Chondrocyte (in vitro differentiated cells): ENCODE measurements around the gene NPC1. TPM values are rescaled to one million over a fixed set of nuclear protein-coding genes. Genes with fewer than 3 reads are reported as not detected.

Experiments
- DNase-seq: peaks from one replicate; pipeline ENCODE4 v3.0.0; 2021; ENCODE audit warnings: mixed read lengths, low spot score
- H3K27ac Mint-ChIP-seq: one replicate; pipeline ENCODE4 v1.8.0; 2021; ENCODE audit warnings: mild to moderate bottlenecking, moderate library complexity, mixed read lengths; ENCODE audit not compliant: unreplicated experiment
- H3K27me3 Mint-ChIP-seq: 2 replicates; pipeline ENCODE4 v1.8.0; 2021; ENCODE audit warnings: low read depth, mixed read lengths
- H3K36me3 Mint-ChIP-seq: 2 replicates; pipeline ENCODE4 v1.8.0; 2021; ENCODE audit warnings: low read depth, mixed read lengths
- H3K4me1 Mint-ChIP-seq: 2 replicates; pipeline ENCODE4 v1.8.0; 2021; ENCODE audit warnings: low read depth, mild to moderate bottlenecking, mixed read lengths
- H3K4me3 Mint-ChIP-seq: one replicate; pipeline ENCODE4 v1.8.0; 2021; ENCODE audit warnings: mild to moderate bottlenecking, moderate library complexity, mixed read lengths; ENCODE audit not compliant: unreplicated experiment
- H3K9me3 Mint-ChIP-seq: 2 replicates; pipeline ENCODE4 v1.8.0; 2021; ENCODE audit warnings: low read depth, mixed read lengths
- CTCF ChIP-seq: fragments of 200-600 bp; sonication (generic); IDR thresholded peaks from 2 replicates; pipeline ENCODE4 v1.5.0; 2021; ENCODE audit warnings: antibody characterized with exemption, mild to moderate bottlenecking, moderate library complexity
- total RNA-seq: library from RNA; stranded (reverse); gene quantifications from 3 replicates; pipeline ENCODE4 v1.2.1, GENCODE V29; 2021

Gene NPC1
- total RNA-seq, 1 donor from 2014 or later, result 48.2 TPM

DNA sequence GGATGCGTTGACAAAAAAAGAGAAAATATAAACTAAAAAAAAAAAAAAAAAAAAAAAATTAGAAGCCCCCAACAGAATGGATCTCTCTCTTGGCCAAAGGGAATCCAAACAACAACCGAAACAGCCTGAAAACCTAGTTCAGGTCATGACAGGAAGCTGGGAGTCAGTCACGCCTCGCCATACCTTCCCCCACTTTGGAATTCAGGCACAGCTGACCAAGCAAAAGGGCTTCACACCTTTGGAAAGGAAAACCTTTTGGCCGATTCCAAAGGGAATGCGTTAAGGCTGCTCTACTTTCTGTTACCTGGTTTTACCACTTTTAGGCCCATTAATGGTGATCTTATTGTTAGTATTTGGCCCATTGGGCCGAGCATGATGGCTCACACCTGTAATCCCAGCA, 100.9 kb downstream of the NPC1 start:
- Mint-ChIP-seq H3K4me1 (peaks cover 15% of the 10 kb centered on the region), H3K27me3 (no peaks in the 10 kb centered on the region), H3K27ac (no peak overlapping the region), H3K36me3 (peaks cover 12% of the 10 kb centered on the region), H3K9me3 (peaks cover 3% of the 10 kb centered on the region), H3K4me3 (no peak overlapping the region)
- TF ChIP-seq CTCF, result no peak
- DNase-seq, result no peak

DNA sequence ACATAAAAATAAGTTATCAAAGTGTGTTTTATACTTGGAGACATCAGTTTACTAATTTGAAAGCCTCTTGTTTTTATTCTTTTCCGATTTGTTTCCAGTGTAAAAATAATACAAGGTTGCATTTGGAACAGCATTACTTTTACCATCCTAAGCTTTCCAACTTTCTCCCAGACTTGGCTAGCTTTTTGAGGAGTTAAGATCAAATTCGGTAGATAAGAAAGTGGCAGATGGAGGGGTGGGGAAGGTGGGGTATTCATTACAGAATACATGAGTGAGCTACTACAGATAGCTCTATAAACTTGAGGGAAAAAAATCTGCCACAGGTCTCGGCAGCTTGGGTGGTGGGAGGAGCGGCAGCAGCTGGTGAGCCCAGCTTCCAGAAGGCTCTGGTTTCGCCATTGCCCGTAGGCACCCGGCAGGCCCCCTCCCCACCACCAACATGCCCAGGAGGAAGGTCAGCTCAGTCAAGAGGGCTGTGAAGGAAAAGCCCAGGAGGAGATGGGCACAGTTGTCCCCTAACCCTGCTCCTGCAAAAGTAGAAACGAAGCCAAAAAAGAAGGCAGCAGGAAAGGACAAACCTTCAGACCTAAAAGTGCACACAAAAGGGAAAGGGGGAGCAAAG, 101.6 kb downstream of the NPC1 start:
- no peak for TF ChIP-seq CTCF
- peaks cover 15% of the 10 kb centered on the region for H3K36me3 Mint-ChIP-seq
- no peaks in the 10 kb centered on the region for H3K9me3 Mint-ChIP-seq
- no peak for DNase-seq
- peaks cover 15% of the 10 kb centered on the region for H3K4me1 Mint-ChIP-seq
- no peaks in the 10 kb centered on the region for H3K27me3 Mint-ChIP-seq
- H3K27ac Mint-ChIP-seq, result no peak overlapping the region
- no peak overlapping the region for H3K4me3 Mint-ChIP-seq

Other genes starting within 250 kb of the NPC1 start
- gene RIOK3, start 133.2 kb downstream of the NPC1 start, total RNA-seq, result 50.3 to 51.5 TPM (median 51.4 TPM) in 3 replicates
- 22.5 to 26.8 TPM (median 24.6 TPM) in 3 replicates for gene RMC1, start 83.0 kb downstream of the NPC1 start, total RNA-seq
- gene ANKRD29, start 76.4 kb upstream of the NPC1 start, total RNA-seq, result 0.48 to 0.85 TPM (median 0.50 TPM) in 3 replicates
- 1.6 to 2.8 TPM (median 1.9 TPM) in 3 replicates for gene LAMA3, start 102.9 kb upstream of the NPC1 start, total RNA-seq